ENCODE data around the gene AFF1.

The AFF1 gene

GRCh38 chr4:87151730-87152129 is 216.9 kb downstream of the AFF1 start:
- no peak for DNase-seq (ENCODE audit: low read depth)

- no peak for DNase-seq (ENCODE audit: low read depth)
Measured at GRCh38 chr4:87152310-87153041, 217.7 kb downstream of the AFF1 start.

GRCh38 chr4:87153078-87153870 is 218.5 kb downstream of the AFF1 start:
- DNase-seq (ENCODE audit: low read depth) = no peak

GRCh38 chr4:87165892-87166291 is 231.1 kb downstream of the AFF1 start:
- DNase-seq (ENCODE audit: low read depth) = no peak

GRCh38 chr4:87166296-87166854 is 231.6 kb downstream of the AFF1 start:
- no peak for DNase-seq (ENCODE audit: low read depth)

GRCh38 chr4:87171944-87172343 is 237.1 kb downstream of the AFF1 start:
- no peak for DNase-seq (ENCODE audit: low read depth)

GRCh38 chr4:87174672-87175071 is 239.9 kb downstream of the AFF1 start:
- DNase-seq (ENCODE audit: low read depth) = no peak

GRCh38 chr4:87179751-87180150 is 244.9 kb downstream of the AFF1 start:
- DNase-seq (ENCODE audit: low read depth) = no peak

- DNase-seq (ENCODE audit: low read depth) = no peak
Measured at GRCh38 chr4:87180767-87181166, 246.0 kb downstream of the AFF1 start.

- DNase-seq (ENCODE audit: low read depth) = no peak
Measured at GRCh38 chr4:87185146-87185870, 250.5 kb downstream of the AFF1 start.

- no peak for DNase-seq (ENCODE audit: low read depth)
Measured at GRCh38 chr4:87188048-87188447, 253.2 kb downstream of the AFF1 start.

GRCh38 chr4:87188932-87189331 is 254.1 kb downstream of the AFF1 start:
- no peak for DNase-seq (ENCODE audit: low read depth)
